ENCODE results near the gene BOD1L1. TPM values are rescaled to one million over a fixed set of nuclear protein-coding genes. Genes with fewer than 3 reads are reported as not detected.

BOD1L1 gene
- total RNA-seq, 2 experiments from 2014 or later, result 28.4 to 31.2 TPM

DNA sequence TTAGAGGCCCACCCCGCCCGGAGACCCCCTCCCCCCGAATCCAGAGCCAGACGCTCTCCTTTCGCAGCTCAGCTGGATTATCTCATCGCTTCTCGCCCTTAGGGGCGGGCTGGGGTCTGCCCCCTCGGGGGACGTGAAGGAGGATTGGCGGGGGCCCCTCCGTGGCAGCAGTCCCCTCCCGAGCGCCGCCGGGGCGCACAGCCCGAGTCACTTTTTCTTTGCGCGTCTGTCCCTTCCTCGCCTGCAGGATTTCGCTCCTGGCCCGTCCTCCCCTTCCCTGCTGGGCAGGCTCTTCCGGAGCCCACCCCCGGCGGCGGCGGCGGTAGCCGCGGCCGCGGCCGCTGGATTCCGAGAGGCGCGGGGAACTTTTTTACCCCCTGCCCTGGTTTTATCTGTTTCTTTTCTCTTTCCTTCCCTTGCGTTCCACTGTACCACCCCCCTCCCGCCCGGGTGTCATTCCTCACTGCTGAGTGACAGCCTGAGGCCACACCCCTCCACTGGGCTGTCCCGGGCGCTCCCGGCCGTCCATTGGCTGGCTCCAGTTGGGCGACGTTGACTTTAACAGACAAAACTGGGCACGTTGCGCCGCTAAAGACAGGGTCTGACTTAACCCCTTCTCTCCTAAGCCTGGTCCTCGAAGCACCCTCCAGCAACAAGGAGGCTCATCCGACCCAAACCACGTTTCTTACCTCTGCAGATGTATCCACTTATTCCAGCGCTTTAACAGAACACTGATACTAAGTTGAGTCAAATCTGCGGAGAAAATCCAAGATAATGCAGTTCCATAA, 82.7 kb downstream of the BOD1L1 start:
- Mint-ChIP-seq H3K4me1 (peaks cover 29% of the 10 kb centered on the region), H3K9me3 (ENCODE audit: low read depth) (no peaks in the 10 kb centered on the region), H3K36me3 (peaks cover 8% of the 10 kb centered on the region), H3K4me3 (peak overlapping the region; percentile 66), H3K27me3 (peaks cover 75% of the 10 kb centered on the region), H3K27ac (peak overlapping the region; percentile 64)
- DNase-seq, result peak; percentile 56
- ATAC-seq, result peak; percentile 58
- CTCF ChIA-PET, result no interaction called here

DNA sequence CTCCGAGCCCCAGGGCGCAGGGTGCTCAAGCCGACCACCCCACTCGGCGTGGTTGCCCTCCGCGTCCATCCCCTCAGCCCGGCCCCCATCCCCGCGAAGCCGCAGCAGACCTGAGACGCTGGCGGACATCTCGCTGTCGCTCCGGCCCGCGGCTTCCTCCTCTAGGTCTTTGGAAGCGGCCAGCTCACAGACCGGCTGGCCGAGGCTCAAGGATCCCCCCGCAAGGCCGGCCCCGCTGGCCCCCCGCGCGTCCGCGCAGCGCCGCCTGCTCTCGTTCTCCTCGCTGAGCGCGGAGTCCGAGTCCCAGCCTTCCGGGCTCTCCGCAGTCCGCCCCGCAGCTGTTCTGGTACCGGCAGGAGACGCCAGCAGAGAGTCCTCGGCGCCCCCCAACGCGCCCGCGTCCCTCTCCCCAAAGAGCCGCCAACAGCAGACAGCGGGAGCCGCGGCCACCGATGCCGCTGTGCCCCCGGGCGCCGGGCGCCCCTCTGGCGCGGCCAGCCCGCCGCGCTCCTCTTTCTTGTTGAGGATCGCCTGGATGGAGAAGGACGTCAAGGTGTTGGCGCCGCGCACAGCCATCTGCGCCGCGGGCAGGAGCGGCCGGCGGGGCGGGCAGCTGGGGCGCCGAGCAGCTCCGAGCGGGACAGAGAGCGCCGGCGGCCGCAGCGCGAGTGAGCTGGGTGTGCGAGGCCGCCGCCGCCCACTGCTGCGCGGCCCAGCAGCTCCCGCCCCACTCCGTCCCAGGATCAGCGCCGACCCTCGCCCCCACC, 83.5 kb downstream of the BOD1L1 start, which contains the start of gene NKX3-2:
NKX3-2 (minus strand) TSS at position 670 of the 767 bp plus-strand sequence; CDS start at position 576, 94 bp downstream.
- Mint-ChIP-seq H3K36me3 (peaks cover 8% of the 10 kb centered on the region), H3K9me3 (ENCODE audit: low read depth) (no peaks in the 10 kb centered on the region), H3K27ac (peak within 1 kb of the TSS; percentile 64), H3K4me1 (peaks cover 25% of the 10 kb centered on the region), H3K4me3 (peak within 1 kb of the TSS; percentile 66), H3K27me3 (peaks cover 75% of the 10 kb centered on the region)
- no peak for ATAC-seq
- DNase-seq, result no peak
- CTCF ChIA-PET, result no interaction called here

DNA sequence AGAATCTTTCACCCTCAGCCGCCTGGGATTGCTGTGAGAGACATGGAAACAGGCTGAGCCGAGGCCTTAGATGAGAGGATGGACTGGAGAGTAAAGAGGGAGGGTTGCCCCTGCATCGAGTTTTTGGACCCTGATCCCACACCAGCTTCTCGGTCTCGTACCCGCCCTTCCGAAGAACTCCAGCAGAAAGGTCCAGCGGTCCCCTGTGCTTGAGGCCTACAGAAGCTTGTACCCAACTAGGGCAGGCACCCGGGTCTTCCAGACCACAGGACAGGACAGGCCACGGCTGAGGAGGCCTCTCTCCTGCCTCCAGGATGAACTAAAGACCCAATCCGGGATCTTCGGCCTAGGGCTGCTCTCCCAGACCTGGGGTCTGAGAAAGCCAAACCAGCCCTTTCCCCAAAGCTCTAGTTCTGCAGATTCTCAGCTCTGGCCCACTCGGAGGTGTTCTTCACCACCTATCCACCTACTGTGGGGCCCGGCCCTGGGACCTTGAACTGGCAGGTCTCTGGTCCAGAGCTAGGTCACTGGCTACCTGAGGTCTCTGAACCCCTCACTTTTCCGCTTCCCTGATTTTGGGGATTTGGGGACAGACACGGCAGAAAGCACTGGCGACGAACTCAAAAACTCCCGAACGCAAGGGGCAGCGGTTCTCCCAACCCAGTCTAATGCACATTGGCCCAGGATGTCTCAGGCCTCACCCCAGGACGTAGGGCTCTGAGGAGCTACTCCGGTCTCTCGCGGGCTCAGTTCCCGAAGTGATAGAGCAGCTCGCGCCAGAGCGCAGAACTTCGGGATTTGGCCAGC, 84.3 kb downstream of the BOD1L1 start:
- Mint-ChIP-seq H3K9me3 (ENCODE audit: low read depth) (no peaks in the 10 kb centered on the region), H3K4me1 (peaks cover 18% of the 10 kb centered on the region), H3K27me3 (peaks cover 75% of the 10 kb centered on the region), H3K4me3 (peak overlapping the region; percentile 23), H3K27ac (peak overlapping the region; percentile 60), H3K36me3 (peaks cover 8% of the 10 kb centered on the region)
- CTCF ChIA-PET, result no interaction called here
- no peak for DNase-seq
- no peak for ATAC-seq

DNA sequence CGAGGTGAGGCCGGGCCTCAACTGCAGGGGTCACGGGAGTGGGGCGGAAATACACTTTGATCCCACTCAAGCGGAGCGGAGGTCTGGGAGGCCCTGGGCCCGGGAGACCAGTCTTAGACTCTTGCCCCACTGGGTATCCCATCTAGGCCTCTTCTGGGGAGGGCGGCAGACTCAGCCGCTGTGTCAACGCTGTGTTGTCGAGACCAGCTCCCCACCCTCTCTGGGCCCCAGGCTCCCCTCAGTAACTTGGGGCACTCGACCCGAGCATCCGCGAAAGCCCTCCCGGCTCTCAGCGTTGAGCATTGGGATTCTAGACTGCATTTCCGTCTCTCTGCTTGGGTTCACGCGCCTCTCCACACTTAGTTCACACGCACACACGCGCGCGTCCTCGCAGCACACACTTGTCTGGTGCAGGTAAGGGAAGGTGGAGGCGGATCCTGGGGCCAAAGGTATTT, 84.9 kb downstream of the BOD1L1 start:
- Mint-ChIP-seq H3K36me3 (peaks cover 8% of the 10 kb centered on the region), H3K27ac (peak overlapping the region; percentile 32), H3K4me1 (peaks cover 18% of the 10 kb centered on the region), H3K27me3 (peaks cover 82% of the 10 kb centered on the region), H3K9me3 (ENCODE audit: low read depth) (no peaks in the 10 kb centered on the region), H3K4me3 (no peak overlapping the region)
- no peak for DNase-seq
- no peak for ATAC-seq
- CTCF ChIA-PET, result interaction anchor here (1.1 to 2.1 kb wide), 2 partner anchors 11 to 21 kb away, joined by 3 to 8 read pairs; no protein-coding TSS in a partner anchor

DNA sequence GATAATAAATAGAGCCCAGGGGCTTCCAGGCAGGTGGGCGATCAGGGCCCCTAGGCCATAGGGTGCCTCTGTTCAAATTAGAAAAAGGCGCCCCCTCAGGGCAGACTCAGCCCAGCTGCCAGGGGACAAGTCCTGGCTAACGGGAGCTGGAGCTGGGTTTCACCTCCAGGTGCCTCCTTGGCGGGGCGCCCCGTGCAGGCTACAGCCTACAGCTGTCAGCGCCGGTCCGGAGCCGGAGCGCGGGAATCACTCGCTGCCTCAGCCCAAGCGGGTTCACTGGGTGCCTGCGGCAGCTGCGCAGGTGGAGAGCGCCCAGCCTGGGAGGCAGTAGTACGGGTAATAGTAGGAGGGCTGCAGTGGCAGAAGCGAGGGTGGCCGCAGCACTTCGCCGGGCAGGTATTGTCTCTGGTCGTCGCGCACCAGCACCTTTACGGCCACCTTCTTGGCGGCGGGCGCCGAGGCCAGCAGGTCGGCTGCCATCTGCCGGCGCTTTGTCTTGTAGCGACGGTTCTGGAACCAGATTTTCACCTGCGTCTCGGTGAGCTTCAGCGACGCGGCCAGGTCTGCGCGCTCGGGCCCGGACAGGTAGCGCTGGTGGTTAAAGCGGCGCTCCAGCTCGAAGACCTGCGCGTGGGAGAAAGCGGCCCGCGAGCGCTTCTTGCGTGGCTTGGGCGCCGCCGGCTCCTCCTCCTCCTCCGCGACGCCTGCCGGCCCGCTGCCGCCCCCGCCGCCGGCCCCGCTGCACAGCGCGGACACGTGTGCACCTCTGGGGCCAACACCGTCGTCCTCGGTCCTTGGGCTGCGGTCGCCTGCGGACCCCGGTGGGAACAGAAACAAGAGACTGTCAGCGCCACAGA, 85.6 kb downstream of the BOD1L1 start:
- H3K36me3 Mint-ChIP-seq, result peaks cover 8% of the 10 kb centered on the region
- ATAC-seq (no peak), DNase-seq (no peak)
- peaks cover 19% of the 10 kb centered on the region for H3K4me1 Mint-ChIP-seq
- no peak overlapping the region for H3K27ac Mint-ChIP-seq
- no peak overlapping the region for H3K4me3 Mint-ChIP-seq
- CTCF ChIA-PET, result interaction anchor here (1.1 to 2.1 kb wide), 3 partner anchors 11 to 21 kb away, joined by 3 to 8 read pairs (median 3); no protein-coding TSS in a partner anchor
- peaks cover 2% of the 10 kb centered on the region for H3K9me3 Mint-ChIP-seq (ENCODE audit: low read depth)
- H3K27me3 Mint-ChIP-seq, result peaks cover 86% of the 10 kb centered on the region

DNA sequence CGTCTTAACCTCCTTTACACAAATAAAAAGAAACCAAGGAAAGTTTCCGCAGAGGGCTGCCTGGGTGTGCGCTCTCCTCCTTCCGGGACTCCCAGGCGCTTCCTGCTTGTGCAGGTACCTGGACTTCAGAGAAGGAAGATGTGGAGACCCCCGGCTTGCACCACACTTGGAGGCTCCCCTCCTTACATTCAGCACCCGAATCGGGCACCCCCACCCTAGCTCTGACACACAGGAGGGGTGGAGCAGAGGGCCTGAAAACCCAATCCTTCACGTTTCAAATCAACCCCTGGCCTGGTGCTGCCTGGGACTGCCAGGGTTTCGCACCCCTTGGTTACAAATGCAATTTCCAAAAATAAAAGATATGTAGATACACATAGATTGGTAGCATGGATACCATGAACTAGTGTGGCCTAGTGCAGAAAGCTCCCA, 86.3 kb downstream of the BOD1L1 start:
- peaks cover 6% of the 10 kb centered on the region for H3K9me3 Mint-ChIP-seq (ENCODE audit: low read depth)
- ATAC-seq, result no peak
- H3K4me3 Mint-ChIP-seq, result no peak overlapping the region
- peaks cover 86% of the 10 kb centered on the region for H3K27me3 Mint-ChIP-seq
- peaks cover 15% of the 10 kb centered on the region for H3K4me1 Mint-ChIP-seq
- peaks cover 8% of the 10 kb centered on the region for H3K36me3 Mint-ChIP-seq
- H3K27ac Mint-ChIP-seq, result no peak overlapping the region
- CTCF ChIA-PET, result interaction anchor here (1.1 to 2.1 kb wide), 3 partner anchors 10 to 20 kb away, joined by 3 to 8 read pairs (median 3); no protein-coding TSS in a partner anchor
- DNase-seq, result no peak

DNA sequence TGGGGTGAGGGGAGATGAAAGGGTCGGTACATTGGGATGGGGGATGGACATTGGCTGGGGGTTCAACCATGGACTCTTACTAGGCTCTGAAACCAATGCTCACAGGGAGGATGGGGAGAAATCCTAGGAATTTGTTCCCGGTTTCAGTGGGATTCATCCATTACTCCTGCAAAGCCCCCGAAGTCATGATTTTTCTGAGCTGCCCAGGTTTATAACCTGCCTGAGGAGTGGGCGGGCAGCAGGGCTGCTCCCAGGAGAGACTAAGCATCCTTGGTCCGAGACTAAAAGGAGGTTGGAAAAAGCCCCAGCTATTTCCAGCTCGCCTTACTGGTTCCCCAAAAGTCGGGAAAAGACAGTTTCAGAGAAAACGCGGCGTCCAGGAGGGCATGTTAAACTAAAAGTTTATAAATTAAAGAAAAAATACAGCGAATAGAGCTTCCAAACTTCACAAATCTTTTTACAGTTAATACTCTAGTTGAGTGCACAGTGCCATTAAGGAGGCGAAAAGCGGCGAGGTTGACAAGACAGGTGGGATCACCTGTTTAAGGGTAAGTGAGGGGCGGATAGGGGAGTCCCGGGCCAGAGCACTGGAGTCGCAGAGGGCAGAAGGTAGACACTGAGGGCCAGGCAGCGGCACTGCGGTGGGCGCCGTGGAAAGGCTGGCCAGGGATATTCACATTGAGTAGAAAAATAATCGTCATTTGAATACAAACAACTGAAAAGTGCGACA, 86.9 kb downstream of the BOD1L1 start:
- H3K4me3 Mint-ChIP-seq, result no peak overlapping the region
- H3K4me1 Mint-ChIP-seq, result peaks cover 12% of the 10 kb centered on the region
- CTCF ChIA-PET, result interaction anchor here (2.1 kb wide), 1 partner anchor 19 kb away, joined by 8 read pairs; no protein-coding TSS in a partner anchor
- H3K9me3 Mint-ChIP-seq (ENCODE audit: low read depth), result peaks cover 6% of the 10 kb centered on the region
- no peak for DNase-seq
- no peak for ATAC-seq
- H3K27ac Mint-ChIP-seq, result no peak overlapping the region
- H3K36me3 Mint-ChIP-seq, result peaks cover 8% of the 10 kb centered on the region
- peaks cover 88% of the 10 kb centered on the region for H3K27me3 Mint-ChIP-seq

DNA sequence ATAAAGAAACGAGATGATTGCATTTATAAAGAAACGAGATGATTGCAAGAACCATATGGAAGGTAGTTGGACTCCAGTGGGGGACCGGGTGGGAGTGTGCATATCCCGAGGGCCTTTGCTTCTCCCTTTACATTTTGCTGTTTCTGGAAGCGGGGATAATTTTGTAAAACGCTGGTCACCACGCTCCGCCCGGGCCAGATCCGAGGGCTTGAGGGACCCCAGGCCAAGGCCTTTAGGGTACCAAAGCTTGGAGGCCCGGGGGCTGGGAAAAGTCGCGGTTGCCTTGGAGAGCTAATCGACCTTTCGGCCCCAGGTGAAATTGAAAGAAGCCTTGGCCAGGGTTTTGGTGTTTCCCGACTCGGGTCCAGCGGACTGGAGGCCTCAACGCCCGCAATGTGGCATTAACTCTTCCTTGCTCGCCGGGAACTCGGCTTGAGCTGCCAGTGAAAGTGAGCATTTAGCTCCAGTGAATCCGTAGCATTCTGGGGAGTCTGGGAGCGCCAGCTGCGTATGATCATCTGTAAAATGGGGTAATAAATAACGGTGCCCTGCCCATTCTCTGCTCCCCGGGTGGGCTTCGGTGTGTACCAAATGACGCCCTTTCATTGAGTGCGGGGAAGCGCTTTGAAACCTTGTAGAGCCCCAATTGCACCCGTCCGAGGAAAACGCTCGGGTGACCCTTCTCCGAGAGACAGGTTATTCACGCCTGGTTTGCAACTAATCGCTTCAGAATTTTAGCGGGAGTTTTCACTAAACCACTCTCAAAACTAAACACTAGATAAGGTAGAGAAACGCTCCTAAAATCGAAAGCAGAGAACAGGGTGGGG, 87.7 kb downstream of the BOD1L1 start:
- peaks cover 4% of the 10 kb centered on the region for H3K36me3 Mint-ChIP-seq
- peaks cover 6% of the 10 kb centered on the region for H3K4me1 Mint-ChIP-seq

DNA sequence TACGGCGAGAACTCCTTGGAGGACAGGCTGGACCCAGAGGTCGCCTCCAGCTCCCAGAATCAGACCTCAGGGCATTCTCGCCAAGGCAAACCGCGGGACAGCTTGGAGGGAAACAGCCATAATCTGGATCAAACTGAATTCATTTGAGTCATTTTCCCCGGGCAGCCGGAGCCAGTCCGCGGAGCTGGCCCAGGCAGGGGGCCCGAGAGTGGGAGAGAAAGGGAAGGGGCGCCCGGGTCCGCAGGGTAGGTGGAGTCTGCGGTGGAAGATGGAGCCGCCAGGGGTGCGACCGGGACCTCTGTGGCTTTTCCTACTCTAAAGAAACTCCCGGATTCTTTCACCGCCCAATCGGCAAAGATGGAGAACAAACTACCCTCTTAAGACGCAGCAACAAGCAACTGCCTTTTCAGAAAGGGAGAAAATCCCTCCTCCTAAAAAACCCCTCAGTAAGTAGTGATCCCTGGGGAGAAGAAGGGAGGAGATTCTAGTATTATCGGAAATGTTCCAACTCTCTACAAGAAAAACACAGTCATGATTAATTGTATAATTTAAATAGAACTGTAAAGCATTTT, 88.4 kb downstream of the BOD1L1 start:
- no peak overlapping the region for H3K4me3 Mint-ChIP-seq
- ATAC-seq, result no peak
- peaks cover 6% of the 10 kb centered on the region for H3K4me1 Mint-ChIP-seq
- CTCF ChIA-PET, result no interaction called here
- no peak for DNase-seq
- H3K27me3 Mint-ChIP-seq, result peaks cover 94% of the 10 kb centered on the region
- peaks cover 6% of the 10 kb centered on the region for H3K9me3 Mint-ChIP-seq (ENCODE audit: low read depth)
- H3K36me3 Mint-ChIP-seq, result peaks cover 4% of the 10 kb centered on the region
- H3K27ac Mint-ChIP-seq, result no peak overlapping the region

More for the DNA sequence above, 87.7 kb downstream of the BOD1L1 start:
- DNase-seq (no peak), ATAC-seq (no peak)
- Mint-ChIP-seq H3K27me3 (peaks cover 88% of the 10 kb centered on the region), H3K4me3 (no peak overlapping the region), H3K9me3 (ENCODE audit: low read depth) (peaks cover 6% of the 10 kb centered on the region), H3K27ac (peak overlapping the region; percentile 2)
- CTCF ChIA-PET, result no interaction called here

DNA sequence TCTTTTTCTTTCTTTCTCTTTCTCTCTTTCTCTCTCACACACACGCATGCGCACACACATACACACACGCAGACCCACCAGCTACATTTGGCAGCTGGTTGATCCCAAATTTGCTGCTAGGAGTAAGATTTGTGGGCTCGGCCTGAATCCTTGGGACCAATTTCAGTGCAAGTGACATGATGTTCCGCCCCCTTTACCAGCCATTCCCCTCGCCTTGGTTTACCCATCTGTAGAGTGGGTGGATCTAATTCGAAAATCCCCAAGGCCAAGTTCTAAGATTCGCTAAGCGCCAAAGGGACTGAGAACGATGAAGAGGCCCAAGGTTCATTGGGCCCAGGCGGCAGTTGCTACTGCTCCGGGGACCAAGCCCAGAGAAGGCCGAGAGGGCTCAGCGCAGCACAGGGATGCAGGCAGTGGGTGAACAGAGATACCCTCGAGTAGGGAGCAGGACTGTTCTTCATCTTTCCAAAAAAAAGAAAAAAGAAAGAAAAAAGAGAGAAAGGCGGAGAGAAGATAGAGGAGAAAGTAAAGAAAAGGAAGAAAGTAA, 89.0 kb downstream of the BOD1L1 start:
- no peak for ATAC-seq
- Mint-ChIP-seq H3K27ac (no peak overlapping the region), H3K27me3 (peaks cover 98% of the 10 kb centered on the region), H3K36me3 (peaks cover 4% of the 10 kb centered on the region), H3K9me3 (ENCODE audit: low read depth) (peaks cover 6% of the 10 kb centered on the region), H3K4me1 (peaks cover 6% of the 10 kb centered on the region), H3K4me3 (no peak overlapping the region)
- no peak for DNase-seq
- CTCF ChIA-PET, result no interaction called here

DNA sequence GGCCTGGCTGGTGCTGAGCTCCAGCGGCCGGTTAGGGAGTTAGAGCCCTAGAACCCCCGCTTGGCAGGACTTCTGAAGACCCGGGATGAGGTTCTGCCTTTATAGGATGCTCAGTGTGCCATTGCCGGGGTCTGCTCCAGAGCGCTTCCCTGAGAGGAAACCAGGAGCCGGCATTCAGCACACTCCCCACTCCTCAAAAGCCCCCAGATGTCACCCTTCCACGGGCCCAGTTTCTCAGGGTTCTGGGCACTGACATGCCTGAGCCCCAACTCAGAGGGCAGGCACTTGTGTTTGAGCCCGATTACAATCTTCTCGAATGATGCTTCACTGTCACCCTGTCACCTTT, 89.7 kb downstream of the BOD1L1 start:
- H3K9me3 Mint-ChIP-seq (ENCODE audit: low read depth), result peaks cover 6% of the 10 kb centered on the region
- peaks cover 97% of the 10 kb centered on the region for H3K27me3 Mint-ChIP-seq
- ATAC-seq (no peak), DNase-seq (no peak)
- H3K4me3 Mint-ChIP-seq, result no peak overlapping the region
- H3K36me3 Mint-ChIP-seq, result peaks cover 3% of the 10 kb centered on the region
- no peak overlapping the region for H3K27ac Mint-ChIP-seq
- H3K4me1 Mint-ChIP-seq, result peaks cover 5% of the 10 kb centered on the region
- CTCF ChIA-PET, result no interaction called here

All from activated CD8-positive, alpha-beta memory T cell treated with anti-CD3 and anti-CD28 coated beads, Interleukin-2, amount 10 ng/mL, durations not matched to agents 7 days and 5 days (primary cell).